Vagina (tissue), 2 donors: ENCODE measurements around the gene TOPAZ1. TPM values are rescaled to one million over a fixed set of nuclear protein-coding genes. Genes with fewer than 3 reads are reported as not detected.

Source experiments
- DNase-seq, 2 donors: peaks; one replicate each; pipeline ENCODE4 v3.0.0-alpha.2; 2017; ENCODE audit errors: extremely low spot score in 2 of 2
- H3K27ac ChIP-seq: fragments of 200-600 bp; sonication (generic); one replicate; pipeline ENCODE4 v1.5.1; 2019
- H3K27me3 ChIP-seq: fragments of 200-600 bp; sonication (generic); one replicate; pipeline ENCODE4 v1.5.1; 2019
- H3K36me3 ChIP-seq, 2 donors: fragments of 200-600 bp; sonication (generic); one replicate each; pipeline ENCODE4 v1.5.1; 2017 to 2019
- H3K4me1 ChIP-seq: fragments of 200-600 bp; sonication (generic); one replicate; pipeline ENCODE4 v1.5.1; 2019
- H3K4me3 ChIP-seq, 2 donors: fragments of 200-600 bp; sonication (generic); 1 replicate in 1 of 2; 2 replicates in 1 of 2; pipeline ENCODE4 v1.5.1; 2016 to 2019
- H3K9me3 ChIP-seq: fragments of 200-600 bp; sonication (generic); one replicate; pipeline ENCODE4 v1.5.1; 2019
- CTCF ChIP-seq, 3 experiments: fragments of 450-650 bp in 2 of 3; fragments of 200-600 bp in 1 of 3; sonication (generic) in 1 of 3; IDR thresholded peaks; one replicate each; pipeline ENCODE4 v1.5.1; 2017 to 2019; ENCODE audit warnings: antibody characterized with exemption in 3 of 3, mild to moderate bottlenecking in 2 of 3, moderate library complexity in 2 of 3
- POLR2A ChIP-seq, 2 donors: fragments of 450-650 bp; IDR thresholded peaks; one replicate each; pipeline ENCODE4 v1.6.1; 2017; ENCODE audit warnings: antibody characterized with exemption in 2 of 2, mild to moderate bottlenecking in 2 of 2, moderate library complexity in 2 of 2
- POLR2AphosphoS5 ChIP-seq, 2 donors: sonication (generic); formaldehyde crosslinking; IDR thresholded peaks; one replicate each; pipeline ENCODE4 v1.9.0; 2017; ENCODE audit warnings: antibody characterized with exemption in 2 of 2, mild to moderate bottlenecking in 2 of 2, low read depth in 1 of 2; ENCODE audit not compliant: insufficient read depth in 1 of 2
- intact Hi-C: fragments of 100-400 bp; cut with DNase I; formaldehyde crosslinking; loops from one replicate; pipeline ENCODE4 v1.15.1; 2023
- total RNA-seq: library from RNA; depleted of rRNA; stranded (reverse); fragments of >200 nt; gene quantifications from one replicate; pipeline ENCODE4 v1.2.3, GENCODE V29; 2016

The TOPAZ1 gene
- total RNA-seq, 1 donor from 2014 or later: not detected

DNA sequence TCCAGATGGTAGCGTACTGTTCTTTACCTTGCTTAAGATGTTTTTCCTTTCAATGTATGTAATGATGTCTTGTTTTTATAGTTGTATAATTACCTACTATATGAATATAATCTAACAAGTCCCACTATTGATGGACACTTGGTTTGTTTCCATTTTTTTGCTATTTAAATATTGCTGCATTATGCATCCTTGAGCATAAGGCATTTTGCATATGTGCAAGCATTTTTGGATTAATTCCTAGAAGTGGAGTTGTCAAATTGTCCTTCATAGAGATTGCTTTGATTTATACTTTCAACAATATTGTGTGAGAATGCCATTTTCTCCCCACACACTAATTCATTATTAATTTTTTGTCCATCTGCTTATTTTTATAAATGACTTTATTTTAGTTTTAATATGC is 17.7 kb downstream of the TOPAZ1 start:
- no peaks in the 10 kb centered on the region for H3K27me3 ChIP-seq
- H3K4me3 ChIP-seq: no peak overlapping the region
- intact Hi-C loops: no loop called here

DNA sequence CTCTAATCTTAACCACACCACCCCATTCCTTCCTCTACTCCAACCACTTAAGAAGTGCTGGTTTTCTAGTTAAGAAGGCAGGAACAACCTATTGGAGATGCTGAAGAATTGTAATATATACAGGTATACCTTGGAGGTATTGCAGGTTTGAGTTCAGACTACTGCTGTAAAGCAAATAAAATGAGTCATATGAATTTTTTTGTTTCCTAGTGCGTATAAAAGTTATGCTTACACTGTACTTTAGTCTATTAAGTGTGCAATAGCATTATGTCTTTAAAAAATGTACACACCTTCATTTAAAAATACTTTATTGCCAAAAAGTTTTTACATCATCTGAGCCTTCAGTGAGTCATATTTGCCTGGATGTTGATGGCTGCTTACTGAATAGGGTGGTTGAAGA is 22.5 kb downstream of the TOPAZ1 start:
- Histone ChIP-seq H3K4me1 (no peaks in the 10 kb centered on the region), H3K4me3 (no peak overlapping the region), H3K27me3 (no peaks in the 10 kb centered on the region), H3K9me3 (no peaks in the 10 kb centered on the region), H3K36me3 (no peaks in the 10 kb centered on the region), H3K27ac (no peak overlapping the region)
- TF ChIP-seq POLR2A (IDR thresholded peaks at IDR 0.05) (no peak), CTCF (IDR thresholded peaks at IDR 0.05) (no peak), POLR2AphosphoS5 (IDR thresholded peaks at IDR 0.05; ENCODE audit: insufficient read depth in 1 of 2, low read depth in 1 of 2) (no peak)
- no peak for DNase-seq
- intact Hi-C loops: no loop called here

More for the DNA sequence above, 17.7 kb downstream of the TOPAZ1 start:
- no peak for DNase-seq
- TF ChIP-seq CTCF (IDR thresholded peaks at IDR 0.05): no peak
- no peak for TF ChIP-seq POLR2A (IDR thresholded peaks at IDR 0.05)
- TF ChIP-seq POLR2AphosphoS5 (IDR thresholded peaks at IDR 0.05; ENCODE audit: insufficient read depth in 1 of 2, low read depth in 1 of 2): no peak
- Histone ChIP-seq H3K27ac (no peak overlapping the region), H3K9me3 (no peaks in the 10 kb centered on the region), H3K4me1 (no peaks in the 10 kb centered on the region), H3K36me3 (no peaks in the 10 kb centered on the region)

GRCh38 chr3:44265815-44266214 is 24.1 kb downstream of the TOPAZ1 start:
- Histone ChIP-seq H3K27ac (no peak overlapping the region), H3K4me1 (no peaks in the 10 kb centered on the region), H3K27me3 (no peaks in the 10 kb centered on the region), H3K4me3 (no peak overlapping the region), H3K9me3 (no peaks in the 10 kb centered on the region), H3K36me3 (no peaks in the 10 kb centered on the region)
- DNase-seq: no peak
- TF ChIP-seq POLR2A (IDR thresholded peaks at IDR 0.05) (no peak), POLR2AphosphoS5 (IDR thresholded peaks at IDR 0.05; ENCODE audit: insufficient read depth in 1 of 2, low read depth in 1 of 2) (no peak), CTCF (IDR thresholded peaks at IDR 0.05) (no peak)
- intact Hi-C loops: no loop called here

DNA sequence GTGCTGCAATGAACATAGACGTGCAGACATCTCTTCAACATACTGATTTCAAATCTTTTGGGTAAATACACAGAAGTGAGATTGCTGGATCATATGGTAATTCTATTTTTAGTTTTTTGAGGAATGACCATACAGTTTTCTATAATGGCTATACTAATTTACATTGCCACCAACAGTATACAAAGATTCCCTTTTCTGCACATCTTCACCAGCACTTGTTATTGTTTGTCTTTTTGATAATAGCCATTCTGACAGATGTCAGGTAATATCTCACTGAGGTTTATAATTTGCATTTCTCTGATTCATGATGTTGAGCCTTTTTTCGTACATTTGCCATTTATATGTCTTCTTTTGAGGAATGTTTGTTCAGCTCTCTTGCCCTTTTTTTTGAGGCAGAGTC is 30.5 kb downstream of the TOPAZ1 start:
- intact Hi-C loops: no loop called here
- Histone ChIP-seq H3K27ac (no peak overlapping the region), H3K4me1 (no peaks in the 10 kb centered on the region), H3K36me3 (no peaks in the 10 kb centered on the region), H3K27me3 (no peaks in the 10 kb centered on the region), H3K4me3 (no peak overlapping the region), H3K9me3 (no peaks in the 10 kb centered on the region)
- TF ChIP-seq CTCF (IDR thresholded peaks at IDR 0.05) (no peak), POLR2AphosphoS5 (IDR thresholded peaks at IDR 0.05; ENCODE audit: insufficient read depth in 1 of 2, low read depth in 1 of 2) (no peak), POLR2A (IDR thresholded peaks at IDR 0.05) (no peak)
- no peak for DNase-seq

DNA sequence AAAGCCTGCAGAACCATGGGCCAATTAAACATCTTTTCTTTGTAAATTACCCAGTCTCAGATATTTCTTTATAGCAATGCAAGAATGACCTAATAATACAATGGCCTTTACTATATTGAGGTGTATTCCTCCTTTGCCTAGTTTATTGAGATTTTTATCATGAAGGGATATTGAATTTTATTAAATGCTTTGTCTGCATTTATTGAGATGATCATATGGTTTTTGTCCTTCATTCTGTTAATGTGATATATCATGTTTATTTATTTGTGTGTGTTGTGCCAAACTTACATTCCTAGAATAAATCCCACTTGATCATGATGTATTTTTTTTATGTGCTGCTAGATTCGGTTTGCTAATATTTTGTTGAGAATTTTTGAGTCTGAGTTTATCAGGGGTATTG is 36.2 kb downstream of the TOPAZ1 start:
- Histone ChIP-seq H3K4me3 (no peak overlapping the region), H3K27ac (no peak overlapping the region), H3K36me3 (no peaks in the 10 kb centered on the region), H3K9me3 (no peaks in the 10 kb centered on the region), H3K27me3 (no peaks in the 10 kb centered on the region), H3K4me1 (no peaks in the 10 kb centered on the region)
- no peak for DNase-seq
- TF ChIP-seq POLR2A (IDR thresholded peaks at IDR 0.05): no peak
- TF ChIP-seq POLR2AphosphoS5 (IDR thresholded peaks at IDR 0.05; ENCODE audit: insufficient read depth in 1 of 2, low read depth in 1 of 2): no peak
- TF ChIP-seq CTCF (IDR thresholded peaks at IDR 0.05): no peak
- intact Hi-C loops: no loop called here
